Fibroblast of skin of abdomen (primary cell): ENCODE results near the gene TMEM26. TPM values are rescaled to one million over a fixed set of nuclear protein-coding genes. Genes with fewer than 3 reads are reported as not detected.

Experiments used
- DNase-seq: peaks from one replicate; pipeline ENCODE4 v3.0.0-alpha.2; 2013
- polyA plus RNA-seq, 2 experiments: library from polyadenylated mRNA; unstranded; fragments of 120-200 nt; gene quantifications; one replicate each; pipeline ENCODE4 v1.2.1, GENCODE V29; 2013; ENCODE audit not compliant: insufficient read length in 2 of 2

The TMEM26 gene
- polyA plus RNA-seq (2013, experiment 1 of 2; ENCODE audit: insufficient read length) = 2.4 TPM
- 2.4 TPM for polyA plus RNA-seq (2013, experiment 2 of 2; ENCODE audit: insufficient read length)

DNA sequence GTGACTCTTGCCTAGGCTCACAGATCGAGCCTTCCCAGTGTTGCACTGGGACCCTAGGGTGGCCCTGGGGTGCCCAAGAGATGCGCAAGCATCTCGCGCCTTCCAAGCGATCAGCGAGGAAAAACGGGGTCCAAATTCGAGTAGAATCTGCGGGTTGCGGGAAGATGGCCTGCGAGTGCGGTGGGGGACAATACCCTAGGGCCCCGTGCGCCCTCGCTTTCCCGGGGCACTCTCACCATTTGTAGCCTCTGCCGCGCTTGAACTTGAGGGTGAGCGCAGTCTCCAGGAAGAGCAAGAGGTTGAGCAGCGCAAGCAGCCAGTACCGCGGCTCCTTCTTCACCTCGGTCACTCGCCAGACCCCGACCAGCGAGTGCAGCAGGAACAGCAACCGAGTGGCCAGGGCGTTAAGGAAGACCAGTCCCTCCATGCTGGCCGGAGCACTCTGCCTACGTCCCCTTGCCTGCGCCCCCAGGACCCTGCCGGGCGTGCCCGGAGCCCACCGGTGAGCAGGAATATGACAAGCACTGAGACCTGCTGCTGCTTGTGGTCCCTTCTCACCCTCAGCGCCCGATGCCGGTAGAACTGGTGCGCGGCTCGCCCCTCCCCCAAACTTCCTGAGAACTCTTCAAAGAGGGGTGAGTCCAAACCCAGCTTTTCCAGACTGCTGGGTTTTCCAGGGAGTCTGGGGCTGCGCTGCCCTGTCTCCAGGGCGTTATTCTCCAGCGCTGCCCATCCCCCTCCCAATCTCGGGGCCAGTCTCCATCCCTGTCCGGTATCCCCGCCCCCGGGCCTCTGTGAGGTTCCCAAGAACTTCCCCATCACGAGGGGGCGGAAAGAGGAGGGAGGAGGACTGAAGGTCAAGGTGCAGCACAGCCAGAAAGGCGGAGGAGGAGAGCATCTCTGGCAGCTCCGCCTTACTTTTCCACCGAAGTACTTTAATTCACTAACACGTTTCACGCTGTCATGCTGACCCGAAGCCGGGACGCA is at the start of gene TMEM26:
TMEM26 (minus strand) TSS at position 727 of the 987 bp plus-strand sequence; CDS start at position 427, 300 bp downstream.
- peak; percentile 32 for DNase-seq

DNA sequence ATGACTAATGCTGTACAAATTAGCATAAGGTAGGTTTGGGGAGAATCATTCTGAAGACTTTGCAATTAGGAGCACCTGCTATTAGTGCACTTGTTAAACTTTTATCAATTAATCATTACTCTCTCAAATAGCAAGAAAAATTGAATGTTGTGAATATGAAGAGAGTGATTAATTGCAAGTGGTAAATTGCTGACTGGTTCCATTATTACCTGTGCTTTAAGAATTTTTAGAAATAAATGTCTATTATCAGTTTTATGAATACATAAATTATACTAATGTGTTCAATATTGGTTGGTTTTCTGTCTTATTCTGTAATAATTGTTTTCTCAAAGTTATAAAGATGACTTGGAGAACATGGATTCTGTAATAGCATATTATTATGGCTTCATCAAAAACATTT is 47.3 kb upstream of the TMEM26 start:
- DNase-seq = no peak

GRCh38 chr10:61492364-61492995 is 39.3 kb upstream of the TMEM26 start:
- DNase-seq = no peak

DNA sequence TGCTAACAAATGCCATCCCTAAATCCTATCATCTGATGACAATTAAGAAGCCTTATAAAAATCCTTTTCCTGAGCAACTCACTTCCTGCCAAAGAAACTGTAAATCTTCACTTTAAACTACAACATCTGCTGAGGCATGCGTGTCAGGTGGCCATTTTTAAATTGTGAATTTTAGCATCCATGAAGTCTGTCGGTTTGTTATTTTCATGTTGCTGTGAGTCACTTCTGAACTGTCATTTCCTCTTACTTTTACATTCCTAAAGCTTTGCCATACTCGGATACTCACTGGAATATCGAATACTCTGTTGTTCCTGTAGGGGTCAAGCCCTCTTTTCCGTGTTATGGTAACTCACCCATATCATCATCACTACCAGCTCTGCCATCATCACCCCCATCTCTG is 34.3 kb upstream of the TMEM26 start:
- peak; percentile 87 for DNase-seq

DNA sequence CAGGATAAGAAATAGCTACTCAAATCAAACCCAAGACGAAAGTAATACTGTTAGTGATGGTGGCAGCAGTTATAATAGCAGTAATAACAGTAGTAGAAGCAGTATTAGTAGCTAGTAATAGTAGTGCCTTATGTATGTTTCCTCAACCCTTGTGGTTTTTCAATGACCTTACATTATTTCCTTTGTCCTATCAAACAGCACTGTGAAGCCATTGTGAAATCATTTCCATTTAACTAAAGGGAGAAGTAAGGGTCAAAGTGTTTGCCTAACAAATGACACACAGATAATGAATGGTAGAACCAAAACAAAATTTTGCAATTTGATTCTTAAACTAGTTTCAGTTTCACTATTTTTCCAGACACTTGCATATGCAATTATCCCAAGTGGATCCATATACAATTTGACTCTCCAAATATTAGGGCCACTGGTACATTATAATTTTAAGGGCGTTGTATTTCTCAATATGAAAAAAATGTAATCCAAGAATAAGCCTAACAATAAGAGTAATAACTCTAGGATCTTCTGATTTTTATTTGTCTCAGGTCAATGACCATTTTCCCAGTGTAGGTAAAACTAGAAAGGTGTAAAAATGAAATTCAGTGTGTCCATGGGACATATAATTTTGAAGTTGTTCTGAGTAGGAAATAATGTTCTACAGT is 33.7 kb upstream of the TMEM26 start:
- DNase-seq = no peak

DNA sequence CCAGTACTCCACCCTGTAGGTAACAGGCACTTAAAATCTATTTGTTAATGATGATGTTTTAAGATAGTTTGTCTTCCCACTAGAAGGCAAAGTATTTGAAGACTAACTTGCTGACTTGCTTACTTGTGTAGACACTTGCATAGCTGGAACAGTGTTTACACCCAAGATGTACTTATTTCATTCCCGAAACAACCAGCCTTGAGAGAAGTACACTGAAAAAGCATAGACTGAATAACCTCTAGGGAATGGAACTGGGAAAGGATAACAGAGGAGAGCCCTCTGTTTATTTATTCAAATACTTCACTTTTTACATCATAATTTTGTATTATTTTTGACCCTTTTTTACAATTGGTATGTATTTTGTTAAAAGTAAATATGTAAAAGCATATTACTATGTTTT is 33.1 kb upstream of the TMEM26 start:
- no peak for DNase-seq

- no peak for DNase-seq
Observed at GRCh38 chr10:61481597-61481996, 28.4 kb upstream of the TMEM26 start.

DNA sequence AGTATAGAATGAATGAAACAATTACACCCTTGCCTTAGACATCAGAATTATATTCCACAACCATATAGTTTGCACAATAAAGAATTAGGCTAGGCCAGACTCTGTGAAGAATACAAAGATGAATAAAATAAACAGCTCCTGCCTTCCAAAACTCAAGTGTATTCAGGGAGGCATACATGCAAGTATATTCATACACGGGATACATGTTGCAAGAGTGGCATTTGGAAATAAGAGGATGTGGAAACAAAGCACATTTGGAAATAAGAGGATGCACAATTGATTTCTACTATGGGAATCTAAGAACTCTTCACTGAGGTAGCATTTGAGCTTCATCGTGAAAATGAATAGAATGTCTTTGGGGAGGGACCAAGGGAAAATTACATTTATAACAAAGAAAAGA is 27.0 kb upstream of the TMEM26 start:
- DNase-seq = no peak

GRCh38 chr10:61478621-61479312 is 25.6 kb upstream of the TMEM26 start:
- no peak for DNase-seq

DNA sequence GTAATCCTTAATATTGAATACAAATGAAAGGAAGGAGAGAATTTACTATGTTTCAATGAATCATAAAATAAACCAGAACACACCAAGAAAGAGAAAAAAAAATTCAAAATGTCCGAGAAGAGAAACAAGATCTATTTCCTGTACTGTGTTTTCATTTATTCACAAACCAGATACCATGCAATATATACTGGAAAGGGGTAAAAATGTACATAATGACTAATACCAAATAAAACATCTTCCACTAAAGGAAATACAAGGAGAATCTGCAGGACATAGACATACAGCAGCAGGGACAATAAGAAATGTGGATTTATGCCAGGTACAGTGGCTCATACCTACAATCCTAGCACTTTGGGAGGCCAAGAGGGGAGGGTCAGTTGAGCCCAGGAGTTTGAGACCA is 24.3 kb upstream of the TMEM26 start:
- no peak for DNase-seq

- no peak for DNase-seq
Observed at GRCh38 chr10:61476529-61476928, 23.3 kb upstream of the TMEM26 start.

DNA sequence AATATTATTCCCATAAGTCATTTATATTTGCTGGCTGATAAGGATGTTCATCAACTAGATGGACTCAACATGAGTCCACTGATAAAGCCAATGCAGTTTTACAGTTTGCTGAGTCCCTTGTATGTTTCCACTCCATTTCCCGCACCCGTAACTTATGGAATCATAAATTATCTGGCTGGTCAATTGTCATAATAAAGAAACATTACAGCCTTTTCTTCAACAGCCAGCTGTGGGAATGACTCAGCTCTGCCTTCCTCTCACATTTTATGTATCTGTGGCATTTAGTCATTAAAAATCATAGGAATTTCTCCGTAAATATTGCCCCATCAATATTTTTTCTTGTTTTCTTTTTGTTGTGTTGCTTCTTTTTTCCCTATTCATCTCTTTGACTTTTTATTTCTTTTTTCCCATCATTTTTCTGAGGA is 22.3 kb upstream of the TMEM26 start:
- peak; percentile 67 for DNase-seq

- no peak for DNase-seq
Observed at GRCh38 chr10:61472090-61472674, 19.0 kb upstream of the TMEM26 start.

DNA sequence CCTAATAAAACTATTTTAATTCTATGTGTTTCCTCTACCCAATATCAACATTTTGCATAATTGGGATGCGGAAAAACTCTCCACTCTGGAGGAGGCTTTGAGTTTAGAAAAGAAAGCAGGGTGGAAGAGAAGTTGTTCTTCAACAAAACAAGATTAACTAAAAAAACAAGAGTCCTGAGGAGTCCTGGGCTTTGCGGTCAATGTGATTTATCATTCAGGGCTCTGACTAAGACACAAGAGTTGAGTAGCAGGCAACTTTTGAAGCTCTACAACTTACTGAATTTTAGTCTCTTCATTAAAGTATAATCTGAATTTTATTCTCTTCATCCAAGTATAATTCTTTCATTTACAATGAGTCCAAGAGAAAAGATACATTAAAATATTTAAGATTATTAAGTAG is 18.3 kb upstream of the TMEM26 start:
- no peak for DNase-seq

- no peak for DNase-seq
Observed at GRCh38 chr10:61470740-61471139, 17.6 kb upstream of the TMEM26 start.

- DNase-seq = peak; percentile 51
Observed at GRCh38 chr10:61465901-61466632, 12.9 kb upstream of the TMEM26 start.

DNA sequence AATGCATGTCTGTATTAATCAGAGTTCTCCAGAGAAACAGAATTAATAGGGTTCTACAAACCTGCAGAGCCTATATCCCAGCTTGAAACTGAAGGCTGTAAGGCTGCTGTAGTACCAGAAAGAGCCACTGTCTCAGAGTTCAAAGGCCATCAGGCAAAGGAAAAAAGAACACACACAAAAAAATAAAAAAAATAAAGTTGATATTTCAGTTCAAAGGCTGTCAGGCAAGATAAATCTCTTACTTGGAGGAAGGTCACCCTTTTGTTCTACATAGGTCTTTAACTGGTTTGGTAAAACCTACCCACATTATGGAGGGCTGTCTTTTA is 12.0 kb upstream of the TMEM26 start:
- DNase-seq = no peak

GRCh38 chr10:61464461-61465170 is 11.4 kb upstream of the TMEM26 start:
- DNase-seq = peak; percentile 71

GRCh38 chr10:61463035-61463909 is 10.1 kb upstream of the TMEM26 start:
- DNase-seq = peak; percentile 73

DNA sequence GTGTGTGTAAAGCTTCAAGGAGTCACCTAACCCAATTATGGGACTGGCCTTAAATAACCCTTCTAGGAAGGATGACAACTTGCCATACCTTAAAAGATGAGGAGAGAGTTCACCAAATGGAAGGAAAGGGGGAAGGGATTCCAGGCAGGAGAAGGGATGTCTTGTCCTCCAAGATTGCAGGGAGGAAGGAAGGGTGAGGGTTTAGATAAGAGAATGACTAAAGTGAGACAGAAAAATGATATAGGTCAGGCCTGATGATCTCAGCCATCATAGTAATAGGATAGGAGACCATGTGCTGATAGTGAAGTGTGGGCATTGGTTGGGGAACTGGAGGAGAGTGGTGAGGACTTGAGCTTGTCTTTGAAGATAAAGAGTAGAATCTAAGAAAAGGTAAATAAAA is 7.7 kb upstream of the TMEM26 start:
- no peak for DNase-seq
